ENCODE measurements around the gene TRAK2. TPM values are rescaled to one million over a fixed set of nuclear protein-coding genes. Genes with fewer than 3 reads are reported as not detected.
A peak's percentile ranks its signal among the peaks of the same experiment; 100 is the strongest.
"Not testable (repeated sequence)": the region's sequence is repeated elsewhere in the genome, so short reads cannot be mapped to it uniquely, and the experiment has no call there.

The TRAK2 gene
- total RNA-seq, 1 donor from 2014 or later = 42.7 TPM

DNA sequence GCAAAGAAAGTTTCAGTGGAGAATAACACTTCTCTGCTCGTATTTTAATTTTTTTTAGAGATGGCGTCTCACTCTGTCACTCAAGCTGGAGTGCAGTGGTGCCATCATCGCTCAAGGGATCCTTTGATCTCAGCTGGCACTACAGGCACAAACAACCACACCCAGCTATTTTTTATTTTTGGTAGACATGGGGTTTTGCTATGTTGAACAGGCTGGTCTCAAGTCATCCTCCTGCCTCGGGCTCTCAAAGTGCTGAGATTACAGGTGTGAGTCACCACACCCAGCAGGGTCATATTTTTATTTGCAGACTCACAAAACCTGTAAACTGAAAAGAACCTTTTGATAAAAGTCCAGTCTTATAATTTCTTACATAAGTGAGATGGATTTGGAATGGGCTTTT, 2.6 kb downstream of the TRAK2 start:
- no peak for DNase-seq (ENCODE audit: low spot score)

DNA sequence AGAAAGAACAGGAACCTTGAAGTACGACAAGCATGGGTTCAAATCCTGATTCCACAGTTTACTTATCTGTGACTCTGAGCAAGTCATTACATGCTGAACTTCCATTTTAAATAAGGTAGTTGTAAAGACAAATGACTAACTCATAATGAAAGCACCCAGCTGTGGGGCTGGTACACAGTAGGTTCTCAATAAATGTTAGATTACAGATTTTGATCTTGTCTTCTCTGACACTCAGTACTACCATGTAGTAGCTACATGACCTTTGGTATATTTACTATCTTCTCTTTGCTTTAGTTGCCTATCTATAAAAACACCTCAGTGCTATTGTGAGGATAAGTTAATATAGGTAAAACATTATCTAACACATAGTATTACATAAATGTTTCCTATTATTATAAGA, 3.2 kb downstream of the TRAK2 start:
- no peak for DNase-seq (ENCODE audit: low spot score)

GRCh38 chr2:201447086-201447485, 4.2 kb downstream of the TRAK2 start:
- DNase-seq (ENCODE audit: low spot score) = no peak

DNA sequence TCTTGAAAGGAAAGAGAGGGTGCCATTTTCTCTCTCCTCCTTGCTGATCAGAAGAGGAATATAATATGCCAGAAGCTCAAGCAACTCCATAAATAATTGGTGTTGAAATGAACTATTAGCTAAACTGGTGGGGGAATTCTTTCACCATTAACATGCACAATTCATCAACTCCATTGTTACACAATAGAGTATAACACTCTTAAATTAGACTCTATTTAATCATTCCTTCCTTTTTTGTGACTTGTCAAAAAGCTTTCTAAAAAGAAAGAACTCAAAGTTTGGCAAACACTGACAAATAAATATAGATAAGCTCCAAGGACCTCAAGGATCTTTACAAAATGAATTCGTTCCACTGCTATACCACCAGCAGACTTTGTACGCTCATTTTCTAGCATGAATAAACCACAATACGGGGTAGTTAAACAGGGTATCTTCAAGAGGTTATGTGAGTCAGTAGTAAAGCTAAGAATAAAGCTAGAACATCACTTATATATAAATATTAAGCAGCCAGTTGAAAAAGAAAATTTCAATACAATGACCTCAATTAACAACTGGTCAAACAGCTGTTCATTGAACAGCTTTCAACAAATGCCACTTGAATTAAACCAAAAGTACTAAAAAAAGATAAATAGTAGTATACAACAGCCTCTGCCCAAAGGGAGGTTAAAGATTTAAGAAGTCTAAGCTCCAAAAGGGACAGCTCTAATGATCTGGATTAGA, 6.4 kb downstream of the TRAK2 start:
- no peak for DNase-seq (ENCODE audit: low spot score)

DNA sequence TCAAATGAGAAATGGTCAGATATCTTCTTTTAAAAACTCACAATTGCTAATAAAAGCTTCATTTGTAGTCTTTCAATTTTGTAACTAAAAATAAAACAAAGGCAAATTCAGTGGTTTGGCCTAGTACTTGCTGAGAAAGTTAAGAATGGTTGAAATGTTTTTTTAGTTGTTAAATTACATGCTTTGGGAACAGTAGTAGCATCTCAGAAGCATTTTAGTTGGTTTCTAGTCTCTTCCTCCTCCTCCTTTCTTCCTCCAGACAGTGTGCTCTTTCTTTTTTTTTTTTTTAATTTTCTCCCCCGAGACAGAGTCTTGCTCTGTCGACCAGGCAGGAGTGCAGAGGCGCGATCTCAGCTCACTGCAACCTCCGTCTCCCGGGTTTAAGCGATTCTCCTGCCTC, 9.8 kb downstream of the TRAK2 start:
- no peak for DNase-seq (ENCODE audit: low spot score)

GRCh38 chr2:201440182-201440581, 11.1 kb downstream of the TRAK2 start:
- DNase-seq (ENCODE audit: low spot score) = peak; percentile 68

DNA sequence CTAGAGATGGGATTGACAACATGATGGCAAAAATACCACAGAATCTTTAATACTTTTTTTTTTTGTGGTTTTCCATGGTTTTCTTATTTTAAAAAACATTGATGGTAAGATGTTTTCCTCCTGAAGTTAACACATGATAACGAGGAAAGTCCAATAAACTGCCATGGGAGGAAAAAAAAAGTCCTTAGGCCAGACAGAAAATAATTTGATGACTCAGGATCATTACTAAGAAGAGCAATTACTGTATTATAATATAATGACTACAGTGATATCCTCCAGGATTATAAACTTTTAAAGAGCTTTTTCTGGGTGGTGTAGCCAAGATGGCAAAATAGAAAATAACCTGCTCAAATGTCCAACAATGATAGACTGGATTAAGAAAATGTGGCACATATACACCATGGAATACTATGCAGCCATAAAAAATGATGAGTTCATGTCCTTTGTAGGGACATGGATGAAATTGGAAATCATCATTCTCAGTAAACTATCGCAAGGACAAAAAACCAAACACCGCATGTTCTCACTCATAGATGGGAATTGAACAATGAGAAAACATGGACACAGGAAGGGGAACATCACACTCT, 11.8 kb downstream of the TRAK2 start:
- not testable (repeated sequence) for DNase-seq (ENCODE audit: low spot score)

GRCh38 chr2:201436141-201436540, 15.1 kb downstream of the TRAK2 start:
- DNase-seq (ENCODE audit: low spot score) = no peak

DNA sequence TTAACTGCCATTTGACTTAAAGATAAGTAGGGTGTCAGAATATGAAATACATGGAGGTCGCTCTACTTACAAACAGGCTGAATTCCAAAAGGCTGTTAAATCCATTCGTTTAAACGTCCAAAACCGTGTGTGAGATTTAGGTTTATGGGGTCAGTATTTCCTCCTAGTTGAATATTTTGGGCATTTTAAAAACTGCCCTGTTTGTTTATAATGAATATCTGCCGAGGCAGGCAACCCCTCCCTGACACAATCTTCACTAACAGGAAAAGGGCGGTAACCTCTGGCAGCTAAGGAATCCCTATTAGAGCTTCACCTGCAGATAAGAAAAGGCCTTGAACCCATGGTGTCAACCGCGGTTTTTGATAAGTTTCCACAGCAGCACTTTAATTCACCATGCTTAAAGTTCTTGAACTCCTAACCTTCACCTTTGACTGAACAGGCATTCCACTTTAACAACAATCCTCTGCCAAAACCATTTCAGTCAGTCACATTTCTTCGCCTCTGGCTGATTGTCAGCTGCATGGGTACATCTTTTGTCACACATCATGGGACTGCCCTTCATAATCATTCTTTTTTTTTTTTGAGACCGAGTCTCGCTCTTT, 17.8 kb downstream of the TRAK2 start:
- DNase-seq (ENCODE audit: low spot score) = no peak

DNA sequence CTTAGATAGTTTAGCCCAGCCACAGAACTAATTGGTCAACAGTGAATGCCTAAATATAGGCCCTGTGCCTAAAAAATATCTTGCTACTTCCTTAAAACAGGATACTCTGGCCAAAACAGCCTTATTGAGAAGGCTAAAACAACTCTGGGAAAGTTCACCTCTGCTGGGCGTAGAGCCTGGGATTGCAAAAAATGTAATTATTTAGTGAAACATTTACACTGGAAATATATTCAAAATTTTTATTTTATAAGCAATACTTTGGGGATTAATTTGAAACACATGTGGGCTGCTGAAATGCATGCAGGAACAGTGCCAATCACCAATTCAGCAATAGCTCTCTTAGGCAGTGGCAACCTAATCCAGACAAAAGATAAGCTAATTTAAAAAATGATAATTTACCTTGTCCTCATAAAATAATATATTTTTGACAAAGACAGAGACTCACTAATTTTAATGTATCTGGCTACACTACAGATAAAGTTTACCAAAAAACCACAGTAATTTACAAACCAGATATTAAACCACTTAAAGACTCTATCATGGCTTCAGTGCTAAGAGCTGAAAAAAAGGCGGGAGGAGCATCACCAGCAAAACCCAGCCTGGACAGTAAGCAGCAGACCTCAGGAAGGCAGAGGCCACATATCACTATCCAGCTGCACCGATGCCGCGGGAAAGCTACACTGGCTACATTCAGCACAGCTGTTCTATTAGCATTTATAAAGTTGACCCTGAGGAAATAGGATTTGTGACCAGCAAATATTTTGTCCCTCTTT, 18.5 kb downstream of the TRAK2 start:
- no peak for DNase-seq (ENCODE audit: low spot score)

DNA sequence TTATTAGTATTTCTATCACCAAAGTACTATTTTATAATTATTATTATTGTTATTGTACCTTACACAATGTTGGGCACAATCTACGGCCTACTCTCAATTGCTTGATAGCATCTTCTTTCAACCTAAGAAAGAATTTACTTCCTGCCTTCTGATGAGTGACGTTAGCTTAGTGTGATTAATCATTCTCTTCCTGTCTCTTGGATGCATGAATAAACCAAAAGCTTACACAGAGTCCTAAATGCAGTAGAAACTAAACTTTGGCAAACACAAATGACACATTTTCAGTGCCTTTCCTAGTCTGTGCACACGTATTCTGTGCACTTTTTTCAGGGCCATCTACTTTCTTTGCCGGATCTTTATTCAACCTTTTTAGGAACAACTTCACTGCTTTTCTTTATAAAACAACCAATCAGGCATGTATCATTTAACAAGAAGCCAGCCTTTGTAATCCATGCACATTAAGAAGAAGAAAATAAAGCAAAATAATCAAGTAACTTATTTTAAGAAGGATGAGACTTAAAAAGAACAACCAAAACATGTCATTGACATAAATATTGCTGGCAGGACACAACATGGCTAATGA, 19.1 kb downstream of the TRAK2 start:
- no peak for DNase-seq (ENCODE audit: low spot score)

GRCh38 chr2:201430839-201431238, 20.4 kb downstream of the TRAK2 start:
- no peak for DNase-seq (ENCODE audit: low spot score)

DNA sequence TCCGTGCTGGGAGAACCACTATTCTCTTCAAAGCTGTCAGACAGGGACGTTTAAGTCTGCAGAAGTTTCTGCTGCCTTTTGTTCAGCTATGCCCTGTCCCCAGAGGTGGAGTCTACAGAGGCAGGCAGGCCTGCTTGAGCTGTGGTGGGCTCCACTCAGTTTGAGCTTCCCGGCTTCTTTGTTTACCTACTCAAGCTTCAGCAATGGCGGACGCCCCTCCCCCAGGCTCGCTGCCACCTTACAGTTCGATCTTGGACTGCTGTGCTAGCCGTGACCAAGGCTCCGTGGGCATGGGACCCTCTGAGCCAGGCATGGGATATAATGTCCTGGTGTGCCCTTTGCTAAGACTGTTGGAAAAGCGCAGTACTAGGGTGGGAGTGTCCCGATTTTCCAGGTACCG, 20.9 kb downstream of the TRAK2 start:
- not testable (repeated sequence) for DNase-seq (ENCODE audit: low spot score)

DNA sequence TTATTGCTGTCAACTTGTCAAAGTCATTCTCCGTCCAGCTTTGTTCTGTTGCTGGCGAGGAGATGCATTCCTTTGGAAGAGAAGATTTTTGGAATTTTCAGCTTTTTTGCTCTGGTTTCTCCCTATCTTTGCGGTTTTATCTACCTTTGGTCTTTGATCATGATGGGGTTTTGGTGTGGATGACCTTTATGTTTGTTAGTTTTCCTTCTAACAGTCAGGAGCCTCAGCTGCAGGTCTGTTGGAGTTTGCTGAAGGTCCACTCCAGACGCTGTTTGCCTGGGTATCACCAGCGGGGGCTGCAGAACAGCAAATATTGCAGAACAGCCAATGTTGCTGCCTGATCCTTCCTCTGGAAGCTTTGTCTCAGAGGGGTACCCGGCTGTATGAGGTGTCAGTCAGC, 21.4 kb downstream of the TRAK2 start:
- not testable (repeated sequence) for DNase-seq (ENCODE audit: low spot score)

- DNase-seq (ENCODE audit: low spot score) = not testable (repeated sequence)
Measured at GRCh38 chr2:201428366-201428765, 22.9 kb downstream of the TRAK2 start.

- DNase-seq (ENCODE audit: low spot score) = no peak
Measured at GRCh38 chr2:201425952-201426351, 25.3 kb downstream of the TRAK2 start.

GRCh38 chr2:201420442-201421113, 30.7 kb downstream of the TRAK2 start:
- DNase-seq (ENCODE audit: low spot score) = no peak

GRCh38 chr2:201419986-201420385, 31.3 kb downstream of the TRAK2 start:
- no peak for DNase-seq (ENCODE audit: low spot score)

- DNase-seq (ENCODE audit: low spot score) = no peak
Measured at GRCh38 chr2:201419057-201419635, 32.1 kb downstream of the TRAK2 start.

GRCh38 chr2:201415149-201415548, 36.1 kb downstream of the TRAK2 start:
- no peak for DNase-seq (ENCODE audit: low spot score)

Measured in ureter (tissue), 1 donor.